ENCODE measurements around the gene FBLN5.

Gene FBLN5

GRCh38 chr14:91927191-91927590 is 20.3 kb downstream of the FBLN5 start:
- no peak overlapping the region for H3K4me3 ChIP-seq (IDR thresholded peaks at IDR 0.05; ENCODE audit: insufficient read depth, low read depth, low read length)
- no peak overlapping the region for H3K27ac ChIP-seq
- no peak for TF ChIP-seq CTCF (conservative IDR thresholded peaks at IDR 0.05; ENCODE audit: low read depth, low read length)
- H3K36me3 ChIP-seq (ENCODE audit: insufficient read depth), result no peaks in the 10 kb centered on the region
- H3K79me2 ChIP-seq (ENCODE audit: insufficient read depth, low read depth), result no peaks in the 10 kb centered on the region
- no peak overlapping the region for H3K9ac ChIP-seq
- no peak overlapping the region for H3K4me2 ChIP-seq
- H4K20me1 ChIP-seq (ENCODE audit: insufficient read depth), result no peaks in the 10 kb centered on the region
- H2AFZ ChIP-seq (ENCODE audit: low read depth), result no peak overlapping the region
- H3K4me1 ChIP-seq (ENCODE audit: low read depth, poor library complexity, severe bottlenecking), result no peaks in the 10 kb centered on the region
- H3K27me3 ChIP-seq (ENCODE audit: insufficient read depth, low read depth), result no peaks in the 10 kb centered on the region

- no peaks in the 10 kb centered on the region for H3K79me2 ChIP-seq (ENCODE audit: insufficient read depth, low read depth)
- no peaks in the 10 kb centered on the region for H4K20me1 ChIP-seq (ENCODE audit: insufficient read depth)
- H2AFZ ChIP-seq (ENCODE audit: low read depth), result no peak overlapping the region
- H3K27ac ChIP-seq, result no peak overlapping the region
- TF ChIP-seq CTCF (conservative IDR thresholded peaks at IDR 0.05; ENCODE audit: low read depth, low read length), result no peak
- no peak overlapping the region for H3K9ac ChIP-seq
- no peak overlapping the region for H3K4me3 ChIP-seq (IDR thresholded peaks at IDR 0.05; ENCODE audit: insufficient read depth, low read depth, low read length)
- no peaks in the 10 kb centered on the region for H3K27me3 ChIP-seq (ENCODE audit: insufficient read depth, low read depth)
- no peak overlapping the region for H3K4me2 ChIP-seq
- no peaks in the 10 kb centered on the region for H3K4me1 ChIP-seq (ENCODE audit: low read depth, poor library complexity, severe bottlenecking)
- H3K36me3 ChIP-seq (ENCODE audit: insufficient read depth), result no peaks in the 10 kb centered on the region
These were observed 21.2 kb downstream of the FBLN5 start for GRCh38 chr14:91926131-91926890.

- no peaks in the 10 kb centered on the region for H3K36me3 ChIP-seq (ENCODE audit: insufficient read depth)
- H3K27me3 ChIP-seq (ENCODE audit: insufficient read depth, low read depth), result no peaks in the 10 kb centered on the region
- no peak for TF ChIP-seq CTCF (conservative IDR thresholded peaks at IDR 0.05; ENCODE audit: low read depth, low read length)
- no peaks in the 10 kb centered on the region for H3K4me1 ChIP-seq (ENCODE audit: low read depth, poor library complexity, severe bottlenecking)
- no peak overlapping the region for H3K4me2 ChIP-seq
- no peak overlapping the region for H3K4me3 ChIP-seq (IDR thresholded peaks at IDR 0.05; ENCODE audit: insufficient read depth, low read depth, low read length)
- H4K20me1 ChIP-seq (ENCODE audit: insufficient read depth), result no peaks in the 10 kb centered on the region
- no peak overlapping the region for H3K27ac ChIP-seq
- no peak overlapping the region for H3K9ac ChIP-seq
- no peak overlapping the region for H2AFZ ChIP-seq (ENCODE audit: low read depth)
- no peaks in the 10 kb centered on the region for H3K79me2 ChIP-seq (ENCODE audit: insufficient read depth, low read depth)
These were observed 21.8 kb downstream of the FBLN5 start for GRCh38 chr14:91925727-91926121.

- Histone ChIP-seq H3K36me3 (ENCODE audit: insufficient read depth) (no peaks in the 10 kb centered on the region), H3K27me3 (ENCODE audit: insufficient read depth, low read depth) (no peaks in the 10 kb centered on the region), H3K27ac (no peak overlapping the region), H2AFZ (ENCODE audit: low read depth) (no peak overlapping the region), H4K20me1 (ENCODE audit: insufficient read depth) (no peaks in the 10 kb centered on the region), H3K4me2 (no peak overlapping the region), H3K4me1 (ENCODE audit: low read depth, poor library complexity, severe bottlenecking) (no peaks in the 10 kb centered on the region), H3K79me2 (ENCODE audit: insufficient read depth, low read depth) (no peaks in the 10 kb centered on the region), H3K4me3 (IDR thresholded peaks at IDR 0.05; ENCODE audit: insufficient read depth, low read depth, low read length) (no peak overlapping the region), H3K9ac (no peak overlapping the region)
- TF ChIP-seq CTCF (conservative IDR thresholded peaks at IDR 0.05; ENCODE audit: low read depth, low read length), result no peak
These were observed 22.3 kb downstream of the FBLN5 start for GRCh38 chr14:91925001-91925726.

All from KMS-11 (cell line).